ENCODE results near the gene MAP4K4. TPM values are rescaled to one million over a fixed set of nuclear protein-coding genes. Genes with fewer than 3 reads are reported as not detected.
A peak's percentile ranks its signal among the peaks of the same experiment; 100 is the strongest.

Gene MAP4K4
- total RNA-seq, 4 donors from 2014 or later = 40.0 to 85.5 (median 59.5) TPM

- ATAC-seq = no peak
- peaks cover 31 to 51% of the 10 kb centered on the region in 2 donors for H3K4me1 ChIP-seq
- DNase-seq = no peak
- H3K27me3 ChIP-seq = no peaks in the 10 kb centered on the region
- TF ChIP-seq CTCF (IDR thresholded peaks at IDR 0.05 in 4 of 5, conservative IDR thresholded peaks at IDR 0.05 in 1 of 5) (no peak), POLR2A (IDR thresholded peaks at IDR 0.05) (no peak)
- intact Hi-C loops (cut with DNase I; ENCODE audit: low total_unique reads) = no loop called here
- no peak overlapping the region for H3K27ac ChIP-seq
- H3K4me3 ChIP-seq = no peak overlapping the region
- no peaks in the 10 kb centered on the region for H3K36me3 ChIP-seq
- H3K9me3 ChIP-seq = no peaks in the 10 kb centered on the region
- in situ Hi-C loops (cut with MboI; ENCODE audit: low sequenced_read_pairs in 4 of 4) = no loop called here
These were observed 104.8 kb downstream of the MAP4K4 start for GRCh38 chr2:101802329-101802728.

GRCh38 chr2:101803128-101803527 lies 105.6 kb downstream of the MAP4K4 start:
- Histone ChIP-seq H3K9me3 (no peaks in the 10 kb centered on the region), H3K4me3 (no peak overlapping the region), H3K27me3 (no peaks in the 10 kb centered on the region), H3K36me3 (no peaks in the 10 kb centered on the region), H3K4me1 (peaks cover 34 to 51% of the 10 kb centered on the region in 2 donors), H3K27ac (no peak overlapping the region)
- ATAC-seq (no peak), DNase-seq (no peak)
- in situ Hi-C loops (cut with MboI; ENCODE audit: low sequenced_read_pairs in 4 of 4) = no loop called here
- intact Hi-C loops (cut with DNase I; ENCODE audit: low total_unique reads) = no loop called here
- TF ChIP-seq CTCF (IDR thresholded peaks at IDR 0.05 in 4 of 5, conservative IDR thresholded peaks at IDR 0.05 in 1 of 5) = no peak
- TF ChIP-seq POLR2A (IDR thresholded peaks at IDR 0.05) = no peak

- no peak overlapping the region for H3K4me3 ChIP-seq
- H3K36me3 ChIP-seq = no peaks in the 10 kb centered on the region
- TF ChIP-seq CTCF (IDR thresholded peaks at IDR 0.05 in 4 of 5, conservative IDR thresholded peaks at IDR 0.05 in 1 of 5) (no peak), POLR2A (IDR thresholded peaks at IDR 0.05) (no peak)
- intact Hi-C loops (cut with DNase I; ENCODE audit: low total_unique reads) (no loop called here), in situ Hi-C loops (cut with MboI; ENCODE audit: low sequenced_read_pairs in 4 of 4) (no loop called here)
- DNase-seq = no peak
- H3K27me3 ChIP-seq = no peaks in the 10 kb centered on the region
- H3K4me1 ChIP-seq = peaks cover 34 to 51% of the 10 kb centered on the region in 2 donors
- no peaks in the 10 kb centered on the region for H3K9me3 ChIP-seq
- no peak for ATAC-seq
- H3K27ac ChIP-seq = no peak overlapping the region
These were observed 106.6 kb downstream of the MAP4K4 start for GRCh38 chr2:101803945-101804696.

GRCh38 chr2:101805152-101806088 lies 107.9 kb downstream of the MAP4K4 start:
- no peaks in the 10 kb centered on the region for H3K36me3 ChIP-seq
- H3K27me3 ChIP-seq = no peaks in the 10 kb centered on the region
- peaks cover 34 to 51% of the 10 kb centered on the region in 2 donors for H3K4me1 ChIP-seq
- H3K27ac ChIP-seq = peak overlapping the region in 2 of 4 donors; percentile 23 to 32
- no peak for DNase-seq
- intact Hi-C loops (cut with DNase I; ENCODE audit: low total_unique reads) (loop anchor here (5.0 kb wide), 1 partner anchor 33 kb away; no protein-coding TSS in a partner anchor), in situ Hi-C loops (cut with MboI; ENCODE audit: low sequenced_read_pairs in 4 of 4) (no loop called here)
- no peak for TF ChIP-seq POLR2A (IDR thresholded peaks at IDR 0.05)
- TF ChIP-seq CTCF (IDR thresholded peaks at IDR 0.05 in 4 of 5, conservative IDR thresholded peaks at IDR 0.05 in 1 of 5) = no peak
- ATAC-seq = no peak
- no peak overlapping the region for H3K4me3 ChIP-seq
- H3K9me3 ChIP-seq = no peaks in the 10 kb centered on the region
